GM13977 (cell line): ENCODE measurements around the gene OTULIN.

Experiments
- DNase-seq: peaks from one replicate; pipeline ENCODE4 v3.0.0; 2012; ENCODE audit warnings: low spot score
- CTCF ChIP-seq: IDR thresholded peaks from 2 replicates; pipeline ENCODE4 v1.5.1; 2012; ENCODE audit warnings: mild to moderate bottlenecking, control low read depth; ENCODE audit not compliant: insufficient read depth; ENCODE audit errors: extremely low read depth, missing control alignments
- in situ Hi-C: fragments of 300-500 bp; cut with MboI; formaldehyde crosslinking; loops from one replicate; pipeline ENCODE4 v1.12.0; 2022; ENCODE audit warnings: low sequenced_read_pairs, low pct_unique_long_range_greater_than_20kb, mixed read lengths, inconsistent platforms; ENCODE audit not compliant: unreplicated experiment

Gene OTULIN

DNA sequence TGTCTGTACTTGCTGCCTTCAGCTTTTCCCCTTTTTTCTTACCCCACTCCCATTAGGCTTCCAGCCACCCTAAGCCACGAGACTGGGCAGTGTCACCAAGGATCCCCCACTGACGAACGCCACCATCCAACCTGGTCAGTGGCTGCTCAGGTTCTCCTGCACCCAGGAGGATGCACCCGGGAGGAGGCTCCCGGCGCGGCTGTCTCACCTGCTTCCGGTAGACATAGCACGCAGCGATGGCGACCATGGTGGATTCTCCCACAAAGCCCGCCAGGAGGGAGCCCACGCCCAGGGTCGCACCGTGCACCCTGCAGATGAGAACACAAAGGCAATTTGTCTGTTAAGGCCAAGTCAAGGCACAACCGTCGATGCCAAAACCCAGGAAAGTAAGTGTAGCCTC is 48.1 kb downstream of the OTULIN start:
- in situ Hi-C loops = no loop called here
- no peak for DNase-seq
- TF ChIP-seq CTCF = no peak

DNA sequence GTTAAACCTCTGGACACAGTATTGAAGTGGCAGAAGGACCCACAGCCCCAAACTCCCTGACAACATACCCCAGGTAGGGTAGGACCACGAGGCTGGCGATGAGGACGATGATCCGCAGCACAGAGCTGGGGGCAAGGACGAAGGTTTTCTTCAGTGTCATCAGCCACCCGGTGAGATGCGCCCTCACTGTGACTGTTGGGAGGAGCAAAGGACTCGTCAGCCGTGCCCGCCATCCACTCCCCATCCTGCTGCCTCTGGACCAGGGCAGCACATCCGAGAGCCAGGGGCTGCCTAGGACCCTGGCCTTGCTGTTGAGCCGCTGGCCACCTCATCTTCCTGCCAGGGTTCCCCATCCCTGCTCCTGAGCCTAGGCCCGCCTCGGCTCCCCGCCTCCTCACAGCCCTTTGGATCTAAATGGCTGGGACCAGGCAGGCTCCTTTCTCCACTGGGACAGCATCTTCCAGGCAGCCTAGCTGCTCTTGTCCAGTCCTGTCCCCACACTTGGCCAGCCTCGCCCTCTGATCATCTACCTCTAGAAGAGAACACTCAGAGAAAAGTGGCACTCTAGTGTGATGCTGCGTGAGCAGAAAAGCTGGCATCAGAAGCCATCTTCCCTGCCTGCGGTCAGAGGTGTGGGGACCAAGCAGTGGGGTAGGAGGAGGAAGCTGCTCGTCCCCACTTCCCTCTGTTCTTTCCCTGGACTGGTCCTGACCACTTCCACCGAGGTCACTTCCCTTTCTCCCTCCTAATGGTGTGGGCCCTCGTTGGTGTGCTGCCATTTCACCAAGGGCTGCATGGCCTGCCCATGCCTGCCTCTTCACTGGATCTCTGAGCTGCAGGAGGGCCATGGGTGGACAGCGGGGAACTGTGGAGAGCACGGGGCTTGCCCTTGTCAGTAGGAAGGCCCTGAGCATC is 49.2 kb downstream of the OTULIN start:
- no peak for TF ChIP-seq CTCF
- no peak for DNase-seq
- in situ Hi-C loops = no loop called here

GRCh38 chr5:14714706-14715105 is 50.2 kb downstream of the OTULIN start:
- no peak for DNase-seq
- in situ Hi-C loops = no loop called here
- TF ChIP-seq CTCF = no peak

DNA sequence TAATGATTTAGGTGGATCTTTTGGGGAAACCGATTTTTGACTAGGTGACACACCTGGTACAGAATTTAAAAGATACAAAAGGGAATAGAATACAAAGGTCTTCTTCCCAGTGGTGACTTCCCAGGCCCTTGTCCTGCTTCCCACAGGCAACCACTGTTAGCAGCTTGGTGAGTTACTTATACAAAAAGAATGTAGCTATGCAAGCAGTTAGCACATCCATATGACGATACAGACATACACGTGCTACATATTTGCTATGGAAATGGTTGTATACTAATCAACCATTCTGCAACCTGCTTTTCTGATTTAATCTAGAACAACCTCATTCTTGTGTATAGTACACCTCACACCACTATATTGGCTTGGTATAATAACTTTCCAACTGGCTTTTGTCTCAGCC is 51.0 kb downstream of the OTULIN start:
- no peak for DNase-seq
- no peak for TF ChIP-seq CTCF
- in situ Hi-C loops = no loop called here

DNA sequence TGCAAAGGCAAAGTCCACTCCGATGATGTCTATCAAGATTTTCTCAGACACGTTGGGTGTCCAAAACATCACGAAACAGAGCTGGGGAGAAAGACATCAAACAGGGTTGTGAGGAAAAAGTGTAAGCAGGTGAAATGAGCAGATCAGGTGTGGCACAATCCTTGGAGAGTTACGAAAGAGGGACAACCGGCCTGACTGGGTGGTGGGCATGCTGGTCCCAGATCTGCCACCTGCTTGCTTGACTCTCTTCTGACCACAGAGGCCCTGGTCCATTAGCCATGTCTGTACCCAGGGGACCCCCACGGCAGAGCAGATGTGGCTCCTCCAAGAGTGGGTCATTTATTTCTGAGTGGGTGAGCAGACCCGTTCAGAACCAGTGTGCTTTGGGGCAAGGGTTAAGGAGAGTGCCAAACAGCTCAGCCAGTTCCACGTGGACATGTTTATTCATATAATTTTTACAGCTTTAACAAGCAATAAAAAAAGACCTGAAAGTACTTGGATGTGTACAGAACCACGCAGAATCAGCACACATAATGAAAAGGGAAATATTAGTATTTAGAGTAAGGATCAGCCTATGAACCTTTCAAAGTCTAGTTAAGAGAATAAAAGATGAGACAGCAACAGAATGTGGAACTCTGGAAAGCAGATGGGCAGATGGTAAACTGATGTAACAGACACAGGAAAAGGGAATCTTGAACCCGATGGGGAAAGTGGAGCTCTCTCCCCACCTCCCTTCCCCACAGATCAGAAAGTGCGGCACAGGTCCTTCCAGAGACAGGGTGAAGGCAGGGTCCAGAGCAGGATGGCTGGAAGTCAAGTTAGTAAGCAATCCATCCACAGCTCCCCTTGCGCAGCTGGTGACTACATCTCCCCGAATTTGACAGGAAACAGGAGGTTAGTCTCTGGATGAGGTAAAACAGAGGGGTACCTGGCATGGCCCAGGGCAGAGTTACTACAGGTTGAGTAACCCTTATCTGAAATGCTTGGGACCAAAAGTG is 52.5 kb downstream of the OTULIN start:
- TF ChIP-seq CTCF = no peak
- in situ Hi-C loops = no loop called here
- DNase-seq = no peak

DNA sequence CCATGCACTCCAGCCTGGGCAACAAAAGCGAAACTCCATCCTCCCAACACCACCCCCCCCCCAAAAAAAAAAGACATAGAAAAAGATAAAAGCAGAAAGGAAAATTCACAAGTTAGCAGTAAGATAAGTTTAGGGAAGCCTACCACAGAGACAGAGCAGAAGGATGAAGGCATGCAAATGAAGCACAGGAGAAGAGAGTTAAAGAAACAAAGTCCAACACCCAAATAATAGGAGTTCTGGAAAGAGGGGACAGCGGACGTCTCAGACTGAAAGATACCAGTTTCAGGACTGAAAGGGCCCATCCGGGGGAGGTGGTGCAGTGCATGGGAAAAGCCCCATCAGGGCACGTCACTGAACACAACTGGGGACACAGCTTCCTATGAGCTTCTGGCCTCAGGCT is 54.3 kb downstream of the OTULIN start:
- no peak for TF ChIP-seq CTCF
- DNase-seq = no peak
- in situ Hi-C loops = no loop called here
